HL-60 (cell line): ENCODE results near the gene FAM32A.

Experiments used
- CTCF ChIP-seq: IDR thresholded peaks from one replicate; pipeline ENCODE4 v1.5.1; 2011; ENCODE audit warnings: low read length, control low read depth, inconsistent platforms; ENCODE audit not compliant: insufficient read depth
- POLR2AphosphoS5 ChIP-seq: IDR thresholded peaks from 2 replicates; pipeline ENCODE4 v1.6.1; 2012; ENCODE audit warnings: low read depth

GRCh38 chr19:16197188-16197621 lies 12.0 kb downstream of the FAM32A start:
- TF ChIP-seq POLR2AphosphoS5, result no peak
- no peak for TF ChIP-seq CTCF
